Fibroblast of skin of back (primary cell): ENCODE data around the gene PEX1. TPM values are rescaled to one million over a fixed set of nuclear protein-coding genes. Genes with fewer than 3 reads are reported as not detected.
A peak's percentile ranks its signal among the peaks of the same experiment; 100 is the strongest.
"Not testable (repeated sequence)": the region's sequence is repeated elsewhere in the genome, so short reads cannot be mapped to it uniquely, and the experiment has no call there.

ENCODE experiments used
- DNase-seq: peaks from one replicate; pipeline ENCODE4 v3.0.0-alpha.2; 2013
- polyA plus RNA-seq, 2 experiments: library from polyadenylated mRNA; unstranded; fragments of 120-200 nt; gene quantifications; one replicate each; pipeline ENCODE4 v1.2.1, GENCODE V29; 2013; ENCODE audit not compliant: insufficient read length in 2 of 2

The PEX1 gene
- 7.6 TPM for polyA plus RNA-seq (2013, experiment 1 of 2; ENCODE audit: insufficient read length)
- 8.6 TPM for polyA plus RNA-seq (2013, experiment 2 of 2; ENCODE audit: insufficient read length)

DNA sequence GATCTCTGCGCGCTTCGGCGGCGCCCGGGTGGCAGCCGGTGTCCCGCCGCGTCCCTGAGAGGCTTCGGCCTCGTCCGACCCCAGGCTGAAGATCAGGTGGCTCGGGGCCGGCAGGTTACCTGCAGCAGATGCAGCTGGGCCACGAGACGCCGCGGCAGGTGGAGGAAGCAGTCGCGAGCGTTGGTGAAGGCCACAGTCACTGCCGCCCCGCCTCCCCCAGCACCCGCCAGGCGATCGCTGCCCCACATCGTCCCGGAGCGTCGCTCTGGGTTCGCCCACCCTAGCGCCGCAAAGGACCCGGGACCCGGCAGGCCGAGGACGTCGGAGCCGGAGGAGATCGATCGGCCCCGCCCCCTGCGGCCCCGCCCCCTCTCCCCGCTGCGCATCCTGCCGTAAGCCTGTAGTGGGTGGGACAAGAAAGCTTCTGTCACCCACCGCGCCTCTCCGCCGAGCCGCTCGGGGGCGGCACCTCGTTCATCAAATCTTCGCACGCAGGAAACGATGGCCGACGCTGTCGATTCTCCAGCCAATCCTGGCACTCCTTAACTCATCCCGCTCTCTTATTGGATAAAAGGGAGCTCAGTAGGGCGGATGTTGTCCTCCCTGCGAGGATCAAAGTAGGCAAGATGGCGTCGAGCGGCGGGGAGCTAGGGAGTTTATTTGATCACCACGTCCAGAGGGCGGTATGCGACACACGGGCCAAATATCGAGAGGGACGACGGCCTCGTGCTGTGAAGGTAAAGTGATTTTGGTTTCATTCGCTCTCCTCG is at the start of gene PEX1, which contains the start of gene RBM48:
Gene PEX1 (minus strand): TSS at position 333 of the 770 bp plus-strand sequence. CDS start 85 bp downstream, at position 248.
Gene RBM48 (plus strand): TSS at position 608 of the 770 bp plus-strand sequence. CDS start 19 bp downstream, at position 627.
- peak; percentile 99 for DNase-seq

DNA sequence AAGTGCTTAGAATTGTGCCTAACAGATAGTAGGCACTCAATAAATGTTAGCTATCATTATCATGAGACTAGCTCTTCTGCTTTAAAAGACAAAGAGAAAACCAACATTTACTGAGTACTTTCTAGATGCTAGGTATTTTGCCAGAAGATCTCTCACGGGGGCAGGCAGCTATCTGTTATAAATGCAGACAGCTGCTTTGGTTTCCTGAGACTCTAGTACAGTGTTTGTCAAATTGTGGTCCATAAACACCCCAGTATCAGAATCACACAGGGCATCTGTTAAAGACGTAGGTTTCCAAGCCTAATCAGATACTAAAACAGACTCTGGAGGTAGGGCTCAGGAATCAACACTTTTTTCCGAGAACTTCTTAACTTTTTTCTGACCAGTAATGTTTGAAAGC is 48.0 kb upstream of the PEX1 start:
- DNase-seq, result no peak

DNA sequence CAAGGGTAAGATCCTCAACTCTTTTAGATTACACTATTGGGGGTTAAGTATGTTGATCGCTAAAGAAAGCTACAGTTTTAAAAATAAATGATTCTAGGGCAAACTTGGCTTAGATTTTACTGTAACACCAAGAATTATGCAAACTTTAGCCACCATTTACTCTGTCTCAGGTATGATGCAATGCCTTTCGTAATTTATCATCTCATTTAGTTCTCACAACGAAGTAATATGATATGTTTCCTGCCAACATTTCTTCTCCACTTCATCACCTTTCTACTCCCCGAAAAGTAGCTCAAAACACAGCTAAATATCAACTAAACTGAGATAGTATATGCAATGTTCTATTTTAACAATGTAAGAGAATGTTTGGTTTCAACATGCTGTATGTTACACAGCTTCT is 40.8 kb upstream of the PEX1 start:
- no peak for DNase-seq

DNA sequence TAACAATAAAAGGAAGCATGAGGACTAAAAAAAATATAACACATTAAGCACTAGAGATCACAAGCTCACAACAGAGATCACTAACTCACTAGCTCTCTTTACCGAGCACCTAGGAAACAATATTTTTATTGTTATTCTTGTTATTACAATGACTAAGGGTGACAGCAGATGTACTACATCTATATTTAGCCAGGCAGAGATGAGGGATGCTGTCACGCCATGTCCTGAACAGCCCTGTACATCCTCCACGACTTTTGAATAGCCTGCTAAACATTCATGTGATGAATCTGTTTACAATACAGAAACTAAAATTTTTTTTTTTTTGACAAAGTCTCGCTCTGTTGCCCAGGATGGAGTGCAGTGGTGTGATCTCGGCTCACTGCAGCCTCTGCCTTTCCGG is 39.1 kb upstream of the PEX1 start:
- peak; percentile 62 for DNase-seq

DNA sequence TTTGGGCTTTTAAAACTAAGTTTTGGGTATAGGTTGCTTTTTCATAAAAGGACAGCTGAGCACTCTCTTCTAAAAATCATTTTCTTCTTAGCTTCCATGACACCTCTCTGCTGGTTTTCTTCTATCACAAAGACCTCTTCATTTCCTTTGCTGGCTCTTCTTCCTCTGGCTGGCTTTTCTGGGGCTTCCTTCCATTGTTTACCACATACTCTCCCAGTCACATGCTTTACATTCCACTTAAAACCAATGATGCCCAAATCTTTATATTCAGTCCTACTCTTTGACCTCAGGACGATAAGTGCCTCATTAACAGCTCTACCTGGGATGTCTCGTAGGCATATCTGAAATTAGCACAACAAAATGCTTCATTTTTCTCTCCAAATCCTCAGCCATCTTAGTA is 35.0 kb upstream of the PEX1 start:
- DNase-seq, result no peak

DNA sequence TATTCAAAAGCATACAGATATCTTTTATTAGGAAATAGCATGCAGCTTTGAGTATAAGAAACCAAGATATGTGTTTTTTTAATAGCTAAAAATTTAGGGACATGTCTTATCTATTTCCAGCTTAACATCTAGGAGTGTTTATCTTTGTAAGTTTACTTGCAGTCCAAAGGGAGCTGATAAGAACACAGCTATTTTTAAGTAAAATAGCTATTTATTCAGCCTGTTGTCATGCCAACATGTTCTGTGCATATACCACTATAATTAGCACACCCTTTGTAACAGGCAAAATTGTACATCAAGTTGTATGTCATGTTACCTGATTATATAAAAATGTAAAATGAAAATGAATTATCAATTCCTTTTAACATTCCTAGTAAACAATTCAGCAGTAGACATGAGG is 32.3 kb upstream of the PEX1 start:
- DNase-seq, result no peak

DNA sequence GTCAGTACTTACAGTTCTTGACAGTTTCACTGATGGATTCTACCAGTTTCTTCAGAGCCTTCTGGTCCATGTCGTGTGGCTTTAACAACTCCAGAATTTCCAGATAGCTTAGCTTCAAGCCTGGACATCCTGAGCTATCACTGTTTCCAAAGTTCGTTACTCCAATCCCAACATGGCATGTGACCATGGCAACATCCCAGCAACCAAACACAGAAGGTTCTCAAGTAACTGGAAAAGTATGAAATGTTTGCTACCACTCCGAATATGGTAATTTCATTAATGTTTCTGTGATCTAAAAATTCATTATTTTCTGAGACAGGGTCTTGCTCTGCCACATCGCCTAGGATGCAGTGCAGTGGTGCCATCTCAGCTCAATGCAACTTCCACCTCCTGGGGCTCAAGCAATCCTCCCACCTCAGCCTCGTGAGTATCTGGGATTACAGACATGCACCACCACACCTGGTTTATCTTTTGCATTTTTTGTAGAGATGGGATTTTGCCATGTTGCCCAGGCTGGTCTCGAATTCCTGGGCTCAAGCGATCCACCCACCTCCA is 29.6 kb upstream of the PEX1 start:
- DNase-seq, result no peak

DNA sequence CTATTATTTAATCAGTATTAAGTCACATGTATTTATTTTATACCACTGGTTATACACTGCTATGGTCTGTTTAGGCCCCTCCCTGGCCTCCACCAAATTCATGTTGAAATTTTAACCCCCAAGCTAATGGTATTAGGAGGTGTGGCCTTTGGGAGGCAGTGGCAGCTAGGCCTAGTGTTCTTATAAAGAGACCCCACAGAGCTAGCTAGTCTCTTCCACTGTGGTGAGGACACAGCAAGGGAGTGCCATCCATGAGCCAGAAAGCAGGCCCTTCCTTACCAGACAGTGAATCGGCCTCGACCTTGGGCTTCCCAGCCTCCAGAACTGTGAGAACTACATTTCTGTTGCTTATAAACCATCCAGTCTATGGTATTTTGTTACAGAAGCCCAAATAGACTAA is 28.9 kb upstream of the PEX1 start:
- DNase-seq, result no peak

DNA sequence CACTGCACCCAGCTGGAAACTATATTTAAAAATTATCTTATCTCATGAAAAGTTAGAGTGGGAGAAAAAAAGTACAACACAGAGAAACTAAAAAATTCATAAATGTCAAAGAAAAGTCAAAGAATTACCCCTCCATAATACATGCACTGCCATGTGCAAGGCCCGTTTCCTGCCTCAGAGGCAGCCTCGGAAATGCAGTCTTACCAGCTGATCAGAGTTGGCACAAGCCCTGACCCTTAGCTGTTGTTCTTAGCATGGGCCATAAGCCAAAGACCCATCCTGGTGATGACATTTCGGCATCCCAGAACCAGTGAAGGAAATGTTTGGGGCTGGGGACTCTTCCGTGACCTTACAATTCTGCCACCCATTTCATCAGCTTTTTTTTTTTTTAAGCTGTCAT is 21.9 kb upstream of the PEX1 start:
- DNase-seq, result no peak

DNA sequence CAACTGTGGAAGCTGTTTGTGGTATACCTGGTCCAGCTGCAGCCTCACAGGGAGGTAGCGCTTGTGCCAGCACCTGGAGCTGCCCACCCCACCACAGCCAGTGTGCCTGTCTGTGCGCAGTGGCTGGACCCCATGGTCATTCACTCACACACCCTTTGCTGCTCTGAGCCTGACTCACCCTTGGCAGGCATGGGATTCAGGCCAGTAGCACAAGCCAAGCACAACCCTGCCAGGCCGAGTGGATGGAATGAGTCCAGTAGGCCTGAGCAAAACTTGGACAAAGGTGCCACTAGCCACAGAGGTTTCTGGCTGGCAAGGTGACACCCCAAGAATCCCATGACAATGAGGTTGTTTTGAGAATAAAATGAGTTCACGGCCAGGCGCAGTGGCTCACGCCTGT is 19.3 kb upstream of the PEX1 start:
- no peak for DNase-seq

DNA sequence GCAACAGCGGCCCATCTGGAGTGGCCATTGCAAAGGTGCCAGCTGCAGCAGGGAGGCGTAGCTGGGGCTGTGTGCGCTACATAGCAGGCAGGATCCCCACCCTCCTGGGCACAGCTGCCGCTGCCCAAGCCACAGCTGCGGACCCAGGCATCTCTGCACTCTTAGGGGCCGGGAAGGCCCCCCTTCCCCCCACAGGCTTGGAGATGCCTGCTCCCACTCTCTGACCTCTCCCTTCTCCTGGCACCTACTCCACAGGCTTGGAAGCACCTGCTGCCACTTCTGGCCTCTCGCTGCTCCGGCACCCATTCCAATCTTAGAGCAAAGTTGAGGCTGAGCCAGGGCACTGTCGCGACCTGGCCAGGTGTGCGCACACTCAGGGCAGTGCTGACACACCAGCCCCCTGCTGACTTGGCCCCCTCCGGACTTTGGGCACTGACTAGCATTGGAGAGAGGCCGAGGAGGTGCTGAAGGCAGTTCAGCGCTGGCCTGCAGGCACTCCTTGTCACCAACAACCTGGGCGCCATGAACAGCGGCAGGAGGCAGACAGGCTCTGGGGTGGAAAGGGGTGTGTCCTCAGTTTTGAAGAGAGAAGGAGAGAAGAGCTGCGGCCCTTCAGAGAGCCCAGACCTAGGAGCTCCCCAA is 18.7 kb upstream of the PEX1 start:
- DNase-seq, result no peak

DNA sequence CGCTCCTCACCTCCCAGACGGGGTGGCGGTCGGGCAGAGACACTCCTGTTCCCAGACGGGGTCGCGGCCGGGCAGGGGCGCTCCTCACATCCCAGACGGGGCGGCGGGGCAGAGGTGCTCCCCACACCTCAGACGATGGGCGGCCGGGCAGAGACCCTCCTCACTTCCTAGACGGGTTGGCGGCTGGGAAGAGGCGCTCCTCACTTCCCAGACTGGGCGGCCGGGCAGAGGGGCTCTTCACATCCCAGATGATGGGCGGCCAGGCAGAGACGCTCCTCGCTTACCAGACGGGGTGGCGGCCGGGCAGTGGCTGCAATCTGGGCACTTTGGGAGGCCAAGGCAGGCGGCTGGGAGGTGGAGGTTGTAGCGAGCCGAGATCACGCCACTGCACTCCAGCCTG is 16.8 kb upstream of the PEX1 start:
- DNase-seq, result not testable (repeated sequence)

DNA sequence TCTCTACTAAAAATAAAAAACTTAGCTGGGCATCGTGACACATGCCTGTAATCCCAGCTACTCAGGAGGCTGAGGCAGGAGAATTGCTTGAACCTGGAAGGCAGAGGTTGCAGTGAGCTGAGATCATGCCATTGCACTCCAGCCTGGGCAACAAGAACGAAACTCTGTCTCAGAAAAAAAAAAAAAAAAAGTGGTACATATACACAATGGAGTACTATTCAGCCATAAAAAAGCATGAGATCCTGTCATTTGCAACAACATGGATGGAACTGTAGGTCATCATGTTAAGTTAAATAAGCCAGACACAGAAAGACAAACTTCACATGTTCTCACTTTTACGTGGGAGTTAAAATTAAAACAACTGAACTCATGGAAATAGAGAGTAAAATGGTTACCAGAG is 15.2 kb upstream of the PEX1 start:
- not testable (repeated sequence) for DNase-seq

DNA sequence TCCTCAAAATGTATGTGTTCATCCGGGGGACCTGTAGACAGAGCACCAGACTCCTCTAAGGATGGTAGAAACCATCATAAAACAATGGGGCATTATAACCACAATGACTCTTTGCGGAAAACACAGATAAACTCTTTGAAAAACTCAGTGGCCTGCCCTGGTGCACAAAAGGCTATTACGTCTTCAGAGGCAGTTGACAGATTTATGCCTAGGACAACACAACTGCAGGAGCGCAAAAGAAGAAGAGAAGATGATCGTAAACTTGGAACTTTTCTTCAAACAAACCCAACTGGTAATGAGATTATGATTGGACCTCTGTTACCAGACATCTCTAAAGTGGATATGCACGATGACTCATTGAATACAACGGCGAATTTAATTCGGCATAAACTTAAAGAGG is 6.3 kb upstream of the PEX1 start:
- DNase-seq, result no peak

DNA sequence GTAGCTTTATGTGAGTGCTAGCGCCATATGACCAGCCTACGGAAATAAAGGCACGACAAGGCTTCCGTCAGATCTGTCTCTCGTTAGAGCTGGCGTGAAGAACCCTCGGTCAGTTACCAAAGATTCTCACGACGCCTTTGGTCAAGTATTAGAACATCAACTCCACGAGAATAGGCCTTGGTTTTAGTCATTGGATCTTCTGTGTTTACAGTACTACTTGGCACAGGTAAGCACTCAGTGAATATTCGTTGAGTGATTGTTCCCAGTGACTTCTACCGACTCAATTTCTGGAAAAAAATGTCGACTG is 591 bp upstream of the PEX1 start:
- no peak for DNase-seq

DNA sequence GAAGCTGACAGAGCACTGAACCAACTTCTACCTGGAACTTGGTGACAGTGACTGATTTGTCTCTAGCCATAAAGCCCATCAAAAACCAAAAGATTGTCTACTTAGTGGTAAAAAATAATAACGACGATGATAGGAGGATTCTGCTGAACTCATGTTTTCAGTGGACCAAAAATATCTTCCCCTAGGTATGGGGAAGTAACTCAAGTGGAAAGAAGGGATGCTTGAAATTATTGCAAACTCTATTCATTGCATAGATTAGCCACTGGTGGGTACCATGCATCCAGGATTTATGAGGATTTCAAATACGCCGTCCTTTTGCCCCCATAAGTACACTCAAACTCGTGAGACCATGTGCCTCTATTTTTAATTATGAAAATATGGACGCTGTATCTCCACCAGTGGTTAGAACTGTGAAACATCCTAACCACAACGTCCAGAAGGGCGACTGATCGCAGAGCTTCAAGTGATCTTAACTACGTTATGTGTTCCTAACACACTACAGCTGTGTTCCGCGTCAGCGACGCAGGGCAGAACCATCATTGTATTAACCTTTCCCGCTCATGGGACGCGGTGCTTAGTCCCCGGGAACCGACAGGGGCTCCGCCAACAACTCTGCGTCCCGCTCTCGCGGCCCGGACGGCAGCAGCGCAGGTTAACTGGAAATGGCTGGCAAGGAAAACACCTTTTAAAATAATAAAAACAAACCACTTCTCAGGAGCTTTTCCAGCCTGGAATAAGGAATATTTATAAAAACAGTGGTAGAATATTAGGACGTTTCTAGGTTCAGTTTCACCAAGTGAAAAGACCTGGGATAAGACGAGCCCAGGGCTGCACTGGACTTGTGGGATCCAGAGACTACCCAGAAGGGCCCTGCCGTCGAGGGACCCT is 776 bp downstream of the PEX1 start:
- DNase-seq, result peak; percentile 48

DNA sequence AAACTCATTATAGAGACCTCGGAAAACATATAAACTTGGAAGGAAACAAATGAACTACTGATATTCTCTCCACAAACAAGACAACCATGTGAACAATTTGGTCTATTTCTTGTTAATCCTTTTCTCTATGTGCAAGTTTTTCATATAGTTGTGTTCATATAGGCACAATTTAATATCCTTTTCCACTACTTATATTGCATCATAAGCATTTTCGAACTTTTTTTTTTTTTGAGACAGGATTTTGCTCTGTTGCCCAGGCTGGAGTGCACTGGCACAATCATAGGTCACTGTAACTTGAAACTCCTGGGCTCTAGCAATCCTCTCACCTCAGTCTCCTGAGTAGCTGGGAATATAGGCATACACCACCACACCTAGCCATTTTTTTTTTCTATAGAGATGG is 5.2 kb downstream of the PEX1 start:
- no peak for DNase-seq

DNA sequence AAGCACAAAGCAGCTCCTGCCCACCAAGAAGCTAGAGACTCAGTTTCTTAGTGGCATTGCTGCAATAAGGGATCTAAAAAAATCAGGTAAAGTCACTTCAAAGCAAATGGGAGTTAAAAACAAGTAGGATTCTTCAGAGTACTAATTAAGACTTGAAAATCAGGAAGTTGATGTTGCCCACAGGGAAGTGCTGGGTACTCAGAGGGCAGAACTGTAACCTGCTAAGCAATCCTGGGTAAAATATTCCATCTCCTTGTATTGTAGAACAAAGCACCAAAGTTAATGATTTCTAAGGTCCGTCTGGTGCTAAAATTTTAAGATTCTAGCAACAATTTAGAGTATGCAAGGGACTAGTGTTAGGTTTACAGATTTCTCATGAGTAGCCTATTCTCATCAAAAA is 8.3 kb downstream of the PEX1 start:
- no peak for DNase-seq

DNA sequence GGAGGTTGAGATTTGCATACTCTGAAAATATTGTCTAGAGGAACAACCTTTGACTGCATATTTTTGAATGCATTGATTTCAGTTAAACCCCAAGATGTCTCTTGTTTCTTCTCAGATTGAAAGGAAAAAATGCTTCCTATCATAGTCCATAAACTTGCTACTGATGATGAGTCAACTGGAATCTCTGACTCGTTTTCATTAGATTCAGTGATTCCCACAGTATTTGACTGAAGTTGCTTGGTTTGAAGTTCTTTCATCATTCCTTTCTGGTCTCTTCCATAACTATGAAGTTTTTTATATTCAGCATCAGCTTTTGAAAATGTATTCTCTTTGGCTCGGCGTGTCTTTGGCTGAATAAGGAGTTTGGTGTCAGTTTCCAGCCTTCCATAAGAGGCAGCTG is 10.7 kb downstream of the PEX1 start:
- peak; percentile 76 for DNase-seq

DNA sequence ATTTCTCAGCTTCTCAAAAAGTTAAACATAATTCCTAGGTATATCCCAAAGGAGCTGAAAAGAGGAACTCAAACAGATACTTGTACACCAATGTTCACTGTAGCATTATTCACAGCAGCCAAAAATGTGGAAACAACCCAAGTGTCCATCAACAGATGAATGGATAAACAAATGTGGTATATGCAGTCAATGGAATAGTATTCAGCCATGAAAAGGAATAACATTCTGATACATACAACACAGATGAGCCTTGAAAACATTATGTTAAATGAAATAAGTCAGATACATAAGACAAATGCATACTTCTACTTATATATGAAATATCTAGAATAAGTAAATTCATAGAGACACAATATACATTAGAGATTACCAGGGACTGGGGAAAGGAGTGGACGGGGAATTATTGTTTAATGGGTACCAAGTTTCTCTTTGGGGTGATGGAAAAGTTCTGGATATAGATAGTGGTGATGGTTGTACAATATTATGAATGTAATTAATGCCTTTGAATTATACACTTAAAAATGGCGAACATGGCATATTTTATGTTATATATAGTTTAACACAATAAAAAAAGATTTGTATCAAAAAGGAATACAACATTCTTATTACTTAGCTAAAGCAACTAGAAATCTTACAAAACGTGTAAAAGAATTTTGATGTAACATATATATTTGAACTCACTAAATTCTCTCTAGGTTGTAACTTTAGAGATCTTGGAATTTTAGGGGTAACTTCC is 15.0 kb downstream of the PEX1 start:
- DNase-seq, result no peak

DNA sequence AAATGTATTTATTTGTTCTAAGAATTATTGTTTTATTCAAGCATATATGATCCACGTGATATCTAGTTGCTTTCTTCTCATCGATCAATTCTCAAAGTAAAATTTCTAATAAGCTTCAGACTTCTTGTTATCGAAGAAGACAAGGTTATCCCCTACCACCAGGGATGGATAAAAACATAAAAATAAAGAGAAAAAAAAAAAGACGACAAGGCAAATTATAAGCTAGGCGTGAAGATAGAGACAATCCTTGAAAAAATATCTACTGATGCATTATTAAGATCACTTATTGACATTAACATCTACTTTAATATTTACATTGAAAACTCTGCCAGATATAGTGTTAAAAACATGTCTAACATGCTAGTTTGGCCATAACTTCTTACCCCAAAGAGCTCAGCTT is 19.4 kb downstream of the PEX1 start:
- no peak for DNase-seq

DNA sequence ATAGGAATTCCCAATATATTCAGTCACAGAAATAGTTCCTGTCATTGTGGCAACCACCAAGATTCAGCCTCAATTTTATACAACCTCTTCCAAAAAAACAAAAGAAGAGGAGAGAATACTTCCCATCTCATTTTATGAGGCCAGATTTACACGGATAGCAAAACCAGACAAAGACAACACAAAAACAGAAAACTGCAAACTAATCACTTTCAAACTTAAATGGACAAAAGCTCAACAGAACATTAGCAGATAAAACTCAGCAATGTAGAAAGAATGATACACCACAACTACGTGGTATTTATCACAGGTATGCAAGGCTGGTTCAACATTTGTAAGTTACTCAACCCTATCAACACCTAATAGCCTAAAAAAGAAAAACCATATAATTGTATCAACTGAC is 22.0 kb downstream of the PEX1 start:
- DNase-seq, result no peak
